Activated B cell treated with CpG ODN at 0.5 μM for 24 hours (primary cell): ENCODE data around the gene CHCHD3. TPM values are rescaled to one million over a fixed set of nuclear protein-coding genes. Genes with fewer than 3 reads are reported as not detected.

Experiments
- ATAC-seq: fragments of 200-7000 bp; cut with Tn5 transposase; one replicate; pipeline ENCODE4 v1.10.0; 2021; ENCODE audit warnings: low read depth, mild to moderate bottlenecking, moderate library complexity
- CTCF ChIA-PET: fragments of 350-600 bp; sonication (Branson Sonifier 250); formaldehyde crosslinking; loops from one replicate; lab custom pipeline; 2021; ENCODE audit warnings: antibody characterized with exemption; lab: Charles Lee
- POLR2A ChIA-PET: fragments of 350-600 bp; sonication (Branson Sonifier 250); formaldehyde crosslinking; loops from one replicate; lab custom pipeline; 2021; ENCODE audit warnings: antibody characterized with exemption; lab: Charles Lee
- DNase-seq: peaks from one replicate; pipeline ENCODE4 v3.0.0; 2022
- H3K27ac Mint-ChIP-seq: one replicate; pipeline ENCODE4 v1.8.0; 2020; ENCODE audit warnings: mixed read lengths
- H3K27me3 Mint-ChIP-seq: one replicate; pipeline ENCODE4 v1.8.0; 2021; ENCODE audit warnings: mixed read lengths
- H3K36me3 Mint-ChIP-seq: one replicate; pipeline ENCODE4 v1.8.0; 2021; ENCODE audit warnings: low read depth, mixed read lengths
- H3K4me1 Mint-ChIP-seq: one replicate; pipeline ENCODE4 v1.8.0; 2021; ENCODE audit warnings: mixed read lengths
- H3K4me3 Mint-ChIP-seq: one replicate; pipeline ENCODE4 v1.8.0; 2020; ENCODE audit warnings: mild to moderate bottlenecking, mixed read lengths
- H3K9me3 Mint-ChIP-seq: one replicate; pipeline ENCODE4 v1.8.0; 2020; ENCODE audit warnings: mixed read lengths
- CTCF ChIP-seq: fragments of 200-600 bp; IDR thresholded peaks from one replicate; pipeline ENCODE4 v1.8.0; 2022; ENCODE audit warnings: antibody characterized with exemption, mild to moderate bottlenecking
- intact Hi-C: fragments of 100-400 bp; cut with micrococcal nuclease; formaldehyde crosslinking; loops from one replicate; pipeline ENCODE4 v1.15.1; 2024
- total RNA-seq: library from RNA; stranded (reverse); gene quantifications from 2 replicates; pipeline ENCODE4 v1.2.3, GENCODE V29; 2022

CHCHD3 gene
- total RNA-seq: 53.6 and 56.3 TPM in 2 replicates

GRCh38 chr7:133081599-133082389, at the start of gene CHCHD3:
CHCHD3 (minus strand) TSS chr7:133082090; CDS start chr7:133081937, 153 bp downstream.
- ChIA-PET POLR2A (interaction anchor here (0.6 to 1.4 kb wide), 5 partner anchors 10 to 1974 kb away, joined by 4 to 12 read pairs (median 5); partner anchors contain the start of genes EXOC4 and SLC35B4), CTCF (no interaction called here)
- DNase-seq (peak; percentile 91), ATAC-seq (peak; percentile 98)
- H3K4me1 Mint-ChIP-seq: peaks cover 30% of the 10 kb centered on the region
- peaks cover 20% of the 10 kb centered on the region for H3K36me3 Mint-ChIP-seq
- no peaks in the 10 kb centered on the region for H3K27me3 Mint-ChIP-seq
- peak within 1 kb of the TSS; percentile 94 for H3K4me3 Mint-ChIP-seq
- H3K27ac Mint-ChIP-seq: peak within 1 kb of the TSS; percentile 94
- intact Hi-C loops: loop anchor here (1.0 to 10.0 kb wide), 7 partner anchors 44 to 1565 kb away; partner anchors contain the start of genes AKR1B1, BPGM and LRGUK
- no peaks in the 10 kb centered on the region for H3K9me3 Mint-ChIP-seq
- no peak for TF ChIP-seq CTCF

- ChIA-PET CTCF (no interaction called here), POLR2A (no interaction called here)
- DNase-seq (no peak), ATAC-seq (no peak)
- no peaks in the 10 kb centered on the region for H3K36me3 Mint-ChIP-seq
- H3K27ac Mint-ChIP-seq: no peak overlapping the region
- H3K27me3 Mint-ChIP-seq: peaks cover 8% of the 10 kb centered on the region
- intact Hi-C loops: no loop called here
- TF ChIP-seq CTCF: no peak
- H3K4me1 Mint-ChIP-seq: no peaks in the 10 kb centered on the region
- no peaks in the 10 kb centered on the region for H3K9me3 Mint-ChIP-seq
- H3K4me3 Mint-ChIP-seq: no peak overlapping the region
Measured at GRCh38 chr7:133130166-133130565, 48.3 kb upstream of the CHCHD3 start.

GRCh38 chr7:133126422-133126821, 44.5 kb upstream of the CHCHD3 start:
- DNase-seq: no peak
- no peak overlapping the region for H3K4me3 Mint-ChIP-seq
- intact Hi-C loops: no loop called here
- H3K36me3 Mint-ChIP-seq: no peaks in the 10 kb centered on the region
- ChIA-PET CTCF (no interaction called here), POLR2A (no interaction called here)
- ATAC-seq: no peak
- H3K27me3 Mint-ChIP-seq: peaks cover 2% of the 10 kb centered on the region
- H3K4me1 Mint-ChIP-seq: no peaks in the 10 kb centered on the region
- TF ChIP-seq CTCF: no peak
- no peaks in the 10 kb centered on the region for H3K9me3 Mint-ChIP-seq
- H3K27ac Mint-ChIP-seq: no peak overlapping the region

GRCh38 chr7:133124974-133125373, 43.1 kb upstream of the CHCHD3 start:
- H3K27ac Mint-ChIP-seq: no peak overlapping the region
- POLR2A ChIA-PET: no interaction called here

More at GRCh38 chr7:133124974-133125373, 43.1 kb upstream of the CHCHD3 start:
- H3K4me1 Mint-ChIP-seq: no peaks in the 10 kb centered on the region
- H3K36me3 Mint-ChIP-seq: no peaks in the 10 kb centered on the region
- CTCF ChIA-PET: no interaction called here
- intact Hi-C loops: no loop called here
- TF ChIP-seq CTCF: no peak
- DNase-seq (no peak), ATAC-seq (no peak)
- no peaks in the 10 kb centered on the region for H3K9me3 Mint-ChIP-seq
- peaks cover 2% of the 10 kb centered on the region for H3K27me3 Mint-ChIP-seq
- no peak overlapping the region for H3K4me3 Mint-ChIP-seq
